Erythroblast (primary cell): ENCODE results near the gene ZNF581.

ENCODE experiments used
- GATA1 ChIP-seq: IDR thresholded peaks from 2 replicates; pipeline ENCODE4 v1.6.1; 2011; ENCODE audit warnings: low read depth, mild to moderate bottlenecking, control low read depth, low read length, moderate library complexity
- POLR2A ChIP-seq: IDR thresholded peaks from 2 replicates; pipeline ENCODE4 v1.6.1; 2011; ENCODE audit warnings: mild to moderate bottlenecking, low read length

DNA sequence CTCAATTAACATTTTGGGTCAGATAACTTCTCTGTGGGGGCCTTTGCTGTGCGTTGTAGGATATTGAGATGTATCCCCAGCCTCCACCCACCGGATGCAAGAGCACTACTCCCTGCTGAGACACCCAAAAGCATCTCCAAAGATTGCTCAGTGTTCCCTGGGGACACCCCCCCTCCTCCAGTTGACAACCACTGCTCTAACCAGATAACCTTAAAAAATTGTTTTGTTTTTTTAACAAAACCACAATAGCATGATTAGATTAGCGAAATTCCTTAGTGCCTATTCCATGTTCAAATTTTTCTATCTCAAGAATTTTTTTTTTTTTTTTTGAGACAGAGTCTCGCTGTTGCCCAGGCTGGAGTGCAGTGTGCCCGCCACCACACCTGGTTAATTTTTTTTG is 29.0 kb downstream of the ZNF581 start:
- TF ChIP-seq POLR2A (no peak), GATA1 (no peak)
